WTC11 (cell line): ENCODE results near the gene LPP.

Experiments
- ZBTB21 ChIP-seq: sonication (generic); formaldehyde crosslinking; IDR thresholded peaks from 2 replicates; pipeline ENCODE4 v1.8.1; 2023; ENCODE audit warnings: mild to moderate bottlenecking, missing genetic modification reagents, borderline replicate concordance
- TF ChIP-seq, protein P1 (sequence below): fragments of 200-600 bp; IDR thresholded peaks from 2 replicates; pipeline ENCODE4 v1.8.0; 2022; ENCODE audit warnings: antibody characterized with exemption
- TF ChIP-seq, protein P2 (sequence below): sonication (generic); formaldehyde crosslinking; IDR thresholded peaks from 2 replicates; pipeline ENCODE4 v1.8.1; 2023; ENCODE audit warnings: mild to moderate bottlenecking, missing genetic modification reagents, moderate library complexity
- TF ChIP-seq, protein P3 (sequence below): sonication (generic); formaldehyde crosslinking; IDR thresholded peaks from 2 replicates; pipeline ENCODE4 v1.8.1; 2022; ENCODE audit warnings: low read depth, missing genetic modification reagents, borderline replicate concordance

DNA sequence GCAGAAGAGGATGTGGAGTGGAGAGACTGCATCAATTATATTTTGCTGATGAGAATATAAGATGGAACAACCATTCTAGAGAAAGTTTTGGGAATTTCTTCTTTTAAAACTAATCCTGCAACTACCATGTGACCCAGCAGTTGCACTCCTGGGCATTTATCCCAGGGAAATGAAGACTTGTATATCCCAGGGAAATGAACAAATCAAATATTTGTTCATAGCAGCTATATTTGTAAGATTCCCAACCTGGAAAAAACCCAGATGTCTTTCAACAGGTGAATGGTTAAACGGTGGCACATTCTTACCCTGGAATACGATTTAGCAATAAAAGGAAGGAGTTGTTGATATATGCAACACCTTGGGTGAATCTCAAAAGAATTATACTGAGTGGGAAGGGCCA is 632.5 kb downstream of the LPP start:
- TF ChIP-seq, protein P1, sequence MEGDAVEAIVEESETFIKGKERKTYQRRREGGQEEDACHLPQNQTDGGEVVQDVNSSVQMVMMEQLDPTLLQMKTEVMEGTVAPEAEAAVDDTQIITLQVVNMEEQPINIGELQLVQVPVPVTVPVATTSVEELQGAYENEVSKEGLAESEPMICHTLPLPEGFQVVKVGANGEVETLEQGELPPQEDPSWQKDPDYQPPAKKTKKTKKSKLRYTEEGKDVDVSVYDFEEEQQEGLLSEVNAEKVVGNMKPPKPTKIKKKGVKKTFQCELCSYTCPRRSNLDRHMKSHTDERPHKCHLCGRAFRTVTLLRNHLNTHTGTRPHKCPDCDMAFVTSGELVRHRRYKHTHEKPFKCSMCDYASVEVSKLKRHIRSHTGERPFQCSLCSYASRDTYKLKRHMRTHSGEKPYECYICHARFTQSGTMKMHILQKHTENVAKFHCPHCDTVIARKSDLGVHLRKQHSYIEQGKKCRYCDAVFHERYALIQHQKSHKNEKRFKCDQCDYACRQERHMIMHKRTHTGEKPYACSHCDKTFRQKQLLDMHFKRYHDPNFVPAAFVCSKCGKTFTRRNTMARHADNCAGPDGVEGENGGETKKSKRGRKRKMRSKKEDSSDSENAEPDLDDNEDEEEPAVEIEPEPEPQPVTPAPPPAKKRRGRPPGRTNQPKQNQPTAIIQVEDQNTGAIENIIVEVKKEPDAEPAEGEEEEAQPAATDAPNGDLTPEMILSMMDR = no peak
- TF ChIP-seq, protein P2, sequence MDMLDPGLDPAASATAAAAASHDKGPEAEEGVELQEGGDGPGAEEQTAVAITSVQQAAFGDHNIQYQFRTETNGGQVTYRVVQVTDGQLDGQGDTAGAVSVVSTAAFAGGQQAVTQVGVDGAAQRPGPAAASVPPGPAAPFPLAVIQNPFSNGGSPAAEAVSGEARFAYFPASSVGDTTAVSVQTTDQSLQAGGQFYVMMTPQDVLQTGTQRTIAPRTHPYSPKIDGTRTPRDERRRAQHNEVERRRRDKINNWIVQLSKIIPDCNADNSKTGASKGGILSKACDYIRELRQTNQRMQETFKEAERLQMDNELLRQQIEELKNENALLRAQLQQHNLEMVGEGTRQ (CRISPR knock-in tag) = no peak
- TF ChIP-seq, protein P3, sequence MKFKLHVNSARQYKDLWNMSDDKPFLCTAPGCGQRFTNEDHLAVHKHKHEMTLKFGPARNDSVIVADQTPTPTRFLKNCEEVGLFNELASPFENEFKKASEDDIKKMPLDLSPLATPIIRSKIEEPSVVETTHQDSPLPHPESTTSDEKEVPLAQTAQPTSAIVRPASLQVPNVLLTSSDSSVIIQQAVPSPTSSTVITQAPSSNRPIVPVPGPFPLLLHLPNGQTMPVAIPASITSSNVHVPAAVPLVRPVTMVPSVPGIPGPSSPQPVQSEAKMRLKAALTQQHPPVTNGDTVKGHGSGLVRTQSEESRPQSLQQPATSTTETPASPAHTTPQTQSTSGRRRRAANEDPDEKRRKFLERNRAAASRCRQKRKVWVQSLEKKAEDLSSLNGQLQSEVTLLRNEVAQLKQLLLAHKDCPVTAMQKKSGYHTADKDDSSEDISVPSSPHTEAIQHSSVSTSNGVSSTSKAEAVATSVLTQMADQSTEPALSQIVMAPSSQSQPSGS (CRISPR knock-in tag) = no peak
- no peak for TF ChIP-seq ZBTB21
